Colonic mucosa (tissue), 4 donors: ENCODE results near the gene SLC26A1. TPM values are rescaled to one million over a fixed set of nuclear protein-coding genes. Genes with fewer than 3 reads are reported as not detected.

Experiments used
- DNase-seq: peaks from one replicate; pipeline ENCODE4 v3.0.0-alpha.2; 2020
- H3K27ac ChIP-seq: fragments of 200-600 bp; one replicate; pipeline ENCODE4 v1.8.0; 2021
- H3K27me3 ChIP-seq: fragments of 200-600 bp; one replicate; pipeline ENCODE4 v1.8.0; 2021
- H3K36me3 ChIP-seq: fragments of 200-600 bp; one replicate; pipeline ENCODE4 v1.8.0; 2021
- H3K4me1 ChIP-seq: fragments of 200-600 bp; one replicate; pipeline ENCODE4 v1.8.0; 2021; ENCODE audit warnings: mild to moderate bottlenecking
- H3K4me3 ChIP-seq: fragments of 200-600 bp; one replicate; pipeline ENCODE4 v1.8.0; 2021
- H3K9ac ChIP-seq, 2 donors: one replicate each; pipeline ENCODE4 v1.7.0; 2013; ENCODE audit warnings: control low read depth in 2 of 2, low read depth in 2 of 2, low read length in 2 of 2
- H3K9me3 ChIP-seq: fragments of 200-600 bp; one replicate; pipeline ENCODE4 v1.8.0; 2021
- CTCF ChIP-seq: fragments of 200-600 bp; IDR thresholded peaks from one replicate; pipeline ENCODE4 v1.8.0; 2022; ENCODE audit warnings: antibody characterized with exemption, mild to moderate bottlenecking
- intact Hi-C: fragments of 100-400 bp; cut with DNase I; formaldehyde crosslinking; loops from one replicate; pipeline ENCODE4 v1.14.1; 2022
- total RNA-seq, 2 donors: library from RNA; stranded (reverse); fragmentation: NEBNext Ultra II Directional in 1 of 2; extraction: Animal tissue kit (Norgen Biotek cat#: 25700) in 1 of 2; gene quantifications; one replicate each; pipeline ENCODE4 v1.2.1, GENCODE V29; 2021
- donor health status: healthy.
- donor health status: DM: no; HTN: no; CAD: no.
- donor health status: DM: no; HTN: no; CAD: no.

The SLC26A1 gene
- total RNA-seq, 2 donors from 2014 or later: 0.77 to 3.8 TPM

GRCh38 chr4:960636-961350, 32.4 kb downstream of the SLC26A1 start:
- TF ChIP-seq CTCF: no peak
- Histone ChIP-seq H3K36me3 (no peaks in the 10 kb centered on the region), H3K9me3 (no peaks in the 10 kb centered on the region), H3K9ac (no peak overlapping the region), H3K4me3 (no peak overlapping the region), H3K4me1 (no peaks in the 10 kb centered on the region), H3K27me3 (no peaks in the 10 kb centered on the region), H3K27ac (no peak overlapping the region)
- intact Hi-C loops: no loop called here
- no peak for DNase-seq

GRCh38 chr4:960140-960635, 33.0 kb downstream of the SLC26A1 start:
- no peak for TF ChIP-seq CTCF
- intact Hi-C loops: no loop called here

GRCh38 chr4:959338-960139, 33.7 kb downstream of the SLC26A1 start:
- no peak overlapping the region for H3K4me3 ChIP-seq
- no peaks in the 10 kb centered on the region for H3K27me3 ChIP-seq
- H3K9me3 ChIP-seq: no peaks in the 10 kb centered on the region
- no peaks in the 10 kb centered on the region for H3K36me3 ChIP-seq
- TF ChIP-seq CTCF: no peak
- no peak for DNase-seq
- H3K27ac ChIP-seq: no peak overlapping the region
- intact Hi-C loops: no loop called here
- H3K9ac ChIP-seq: no peak overlapping the region
- H3K4me1 ChIP-seq: no peaks in the 10 kb centered on the region

More at GRCh38 chr4:960140-960635, 33.0 kb downstream of the SLC26A1 start:
- Histone ChIP-seq H3K9me3 (no peaks in the 10 kb centered on the region), H3K27ac (no peak overlapping the region), H3K4me1 (no peaks in the 10 kb centered on the region), H3K27me3 (no peaks in the 10 kb centered on the region), H3K4me3 (no peak overlapping the region), H3K9ac (no peak overlapping the region), H3K36me3 (no peaks in the 10 kb centered on the region)
- DNase-seq: no peak

GRCh38 chr4:958696-959337, 34.4 kb downstream of the SLC26A1 start:
- Histone ChIP-seq H3K36me3 (no peaks in the 10 kb centered on the region), H3K9ac (no peak overlapping the region), H3K4me3 (no peak overlapping the region), H3K4me1 (no peaks in the 10 kb centered on the region), H3K27me3 (no peaks in the 10 kb centered on the region), H3K9me3 (no peaks in the 10 kb centered on the region), H3K27ac (no peak overlapping the region)
- intact Hi-C loops: no loop called here
- no peak for DNase-seq
- TF ChIP-seq CTCF: no peak

- intact Hi-C loops: no loop called here
- no peaks in the 10 kb centered on the region for H3K36me3 ChIP-seq
- no peak for DNase-seq
Measured at GRCh38 chr4:958314-958665, 34.9 kb downstream of the SLC26A1 start.

More at GRCh38 chr4:958314-958665, 34.9 kb downstream of the SLC26A1 start:
- H3K27me3 ChIP-seq: no peaks in the 10 kb centered on the region
- no peak overlapping the region for H3K27ac ChIP-seq
- H3K4me1 ChIP-seq: no peaks in the 10 kb centered on the region
- no peak for TF ChIP-seq CTCF
- no peak overlapping the region for H3K4me3 ChIP-seq
- H3K9me3 ChIP-seq: no peaks in the 10 kb centered on the region
- no peak overlapping the region for H3K9ac ChIP-seq
